Retinal pigment epithelial cell (primary cell): Measurements from ENCODE around the gene TCERG1L.

Source experiments
- DNase-seq: peaks from one replicate; pipeline ENCODE4 v3.0.0-alpha.2; 2010; ENCODE audit warnings: low read depth
- H3K4me3 ChIP-seq: 2 replicates; pipeline ENCODE4 v1.5.1; 2011; ENCODE audit warnings: mild to moderate bottlenecking, low read length, control low read depth, moderate library complexity
- CTCF ChIP-seq: conservative IDR thresholded peaks from 2 replicates; pipeline ENCODE4 v1.5.1; 2011; ENCODE audit warnings: low read depth, low read length, control low read depth, inconsistent platforms

The TCERG1L gene

GRCh38 chr10:131078131-131078881, 233.2 kb downstream of the TCERG1L start:
- no peak for TF ChIP-seq CTCF
- H3K4me3 ChIP-seq: no peak overlapping the region
- DNase-seq: no peak

GRCh38 chr10:131077724-131078123, 233.8 kb downstream of the TCERG1L start:
- H3K4me3 ChIP-seq: no peak overlapping the region
- no peak for TF ChIP-seq CTCF
- DNase-seq: no peak

DNA sequence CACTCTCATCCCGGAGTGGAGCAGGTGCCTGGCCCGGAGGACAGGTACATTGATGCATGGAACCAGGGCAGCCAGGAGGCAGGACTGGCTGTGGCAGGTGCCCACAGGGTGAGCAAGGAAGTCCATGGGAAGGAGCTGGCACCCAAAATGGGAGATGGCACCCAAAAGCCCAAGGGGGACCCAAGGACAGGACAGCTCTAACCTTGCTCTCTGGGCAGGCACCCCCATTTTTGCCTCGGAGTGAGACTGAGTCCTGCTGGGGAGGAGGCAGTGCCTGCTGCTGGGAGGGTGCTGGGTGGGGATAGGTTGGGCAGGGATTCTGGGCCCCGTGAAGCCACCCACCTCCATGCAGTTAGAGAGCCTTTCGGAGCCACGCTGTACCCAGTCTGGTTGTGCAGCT, 234.5 kb downstream of the TCERG1L start:
- no peak for TF ChIP-seq CTCF
- no peak for DNase-seq
- H3K4me3 ChIP-seq: no peak overlapping the region

DNA sequence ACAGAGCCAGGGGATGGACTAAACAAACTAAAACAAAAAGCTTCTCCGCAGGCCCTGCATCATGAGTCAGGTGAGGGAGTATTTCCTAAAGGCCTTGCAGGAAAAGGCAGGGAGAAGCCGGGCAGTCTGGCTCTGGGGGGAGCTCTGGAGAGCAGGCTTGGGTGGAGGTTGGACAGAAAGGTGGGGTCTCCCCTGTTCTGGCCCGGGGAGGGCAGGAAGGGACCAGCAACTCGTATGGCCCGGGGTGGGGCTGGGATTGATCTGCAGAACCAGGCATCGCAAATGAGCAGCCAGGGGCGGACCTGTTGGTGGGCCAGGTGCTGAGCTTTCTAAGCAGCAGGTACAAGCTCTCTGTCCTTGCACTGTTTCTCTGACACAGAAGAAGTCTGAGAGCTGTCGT, 235.2 kb downstream of the TCERG1L start:
- no peak for TF ChIP-seq CTCF

GRCh38 chr10:131075218-131075770, 236.2 kb downstream of the TCERG1L start:
- H3K4me3 ChIP-seq: no peak overlapping the region
- no peak for TF ChIP-seq CTCF
- DNase-seq: no peak

More for the DNA sequence above, 235.2 kb downstream of the TCERG1L start:
- H3K4me3 ChIP-seq: no peak overlapping the region
- no peak for DNase-seq

DNA sequence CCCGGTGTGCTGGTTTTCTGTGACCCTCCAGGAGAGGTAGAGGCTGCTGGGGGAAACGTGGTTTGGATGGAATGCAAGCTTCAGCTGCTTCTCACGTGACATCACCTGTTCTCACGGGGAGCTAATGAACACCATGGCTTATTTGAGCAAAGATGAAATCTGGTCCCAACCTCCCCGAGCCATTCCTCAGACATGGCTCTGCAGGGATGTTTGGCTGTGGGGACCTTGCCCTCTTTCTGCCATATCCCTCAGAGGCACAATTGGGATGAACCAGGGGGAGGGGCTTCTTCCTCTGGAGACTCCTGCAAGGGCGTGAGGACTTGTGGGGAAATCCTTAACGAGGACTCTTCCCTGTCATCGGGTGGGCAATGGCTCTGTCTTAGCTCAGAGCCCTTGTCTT, 236.8 kb downstream of the TCERG1L start:
- H3K4me3 ChIP-seq: no peak overlapping the region
- TF ChIP-seq CTCF: no peak
- no peak for DNase-seq

DNA sequence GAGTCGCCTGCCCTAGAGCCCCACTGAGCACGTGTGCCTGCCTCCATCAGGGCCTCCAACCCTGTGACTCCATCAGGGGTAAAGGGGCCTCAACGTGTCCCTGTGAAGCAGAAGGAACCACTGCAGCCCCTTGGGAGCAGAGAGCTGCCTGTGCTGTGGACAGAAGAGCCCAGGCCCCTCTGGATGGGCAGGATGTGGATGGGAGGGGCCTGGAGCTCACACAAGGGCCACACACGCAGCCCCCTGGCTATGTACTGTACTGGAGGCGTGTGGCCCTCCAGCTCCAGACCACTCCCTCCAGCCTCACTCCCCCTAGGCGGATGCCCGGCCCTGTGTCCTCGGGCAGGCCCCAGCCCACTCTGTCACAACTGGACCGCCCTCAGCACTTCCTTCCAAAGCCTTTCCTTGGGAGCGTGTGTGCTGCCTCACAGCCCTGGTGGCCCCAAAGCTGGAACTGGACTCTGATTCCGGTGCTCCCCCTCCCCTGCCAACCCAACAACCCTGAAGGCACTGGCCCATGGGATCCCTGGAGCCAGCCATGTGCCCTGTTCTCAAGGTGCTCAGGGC, 238.0 kb downstream of the TCERG1L start:
- no peak for DNase-seq
- no peak overlapping the region for H3K4me3 ChIP-seq
- TF ChIP-seq CTCF: no peak
